ENCODE measurements around the gene TEX22.

- TF ChIP-seq CTCF (IDR thresholded peaks at IDR 0.05; ENCODE audit: low read depth, low read length, poor library complexity, severe bottlenecking) (no peak), EZH2phosphoT487 (IDR thresholded peaks at IDR 0.05; ENCODE audit: borderline replicate concordance, low read length) (no peak)
These were observed 8.8 kb upstream of the TEX22 start for GRCh38 chr14:105389534-105389933.
